Measurements from ENCODE around the gene CPSF3.

CPSF3 gene

GRCh38 chr2:9423100-9423921, at the start of gene CPSF3, which contains the start of gene ITGB1BP1:
Gene CPSF3 (plus strand): TSS chr2:9423654. CDS start chr2:9423774, 120 bp downstream.
Gene ITGB1BP1 (minus strand): TSS chr2:9423528. CDS start chr2:9418697, 4,831 bp downstream.
- DNase-seq: peak; percentile 93

DNA sequence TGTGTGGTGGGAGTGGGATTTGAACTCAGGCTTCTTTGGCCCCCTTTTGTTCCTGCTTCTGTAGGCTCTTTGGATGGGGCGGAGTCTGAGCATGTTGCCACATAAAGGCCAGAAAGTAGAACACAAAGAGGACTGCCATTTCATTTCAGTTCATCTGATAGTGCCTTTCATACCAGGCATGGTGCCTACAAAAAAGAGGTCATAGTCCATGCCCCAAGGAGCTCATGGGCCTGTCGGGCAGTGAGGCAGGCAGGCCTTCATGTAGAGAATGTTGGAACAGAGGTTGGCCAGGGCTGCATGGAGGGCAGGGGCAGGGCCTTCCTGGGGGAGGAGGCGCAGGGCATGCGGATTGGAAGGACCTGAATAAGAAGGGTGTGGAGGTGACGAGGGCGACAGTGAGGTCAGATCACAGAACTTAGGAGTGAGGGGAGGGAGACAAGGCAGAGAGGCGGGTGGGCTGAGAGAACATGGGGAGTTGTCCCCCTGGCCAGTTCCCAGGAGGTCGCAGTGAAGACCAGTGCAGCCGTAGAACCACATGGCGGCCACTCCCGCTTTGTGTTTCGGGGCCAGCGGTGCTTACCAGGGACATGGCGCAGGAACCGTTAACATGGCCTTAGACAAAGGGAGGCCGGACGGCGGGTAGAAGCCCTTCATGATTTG, 49.3 kb upstream of the CPSF3 start:
- no peak for DNase-seq

DNA sequence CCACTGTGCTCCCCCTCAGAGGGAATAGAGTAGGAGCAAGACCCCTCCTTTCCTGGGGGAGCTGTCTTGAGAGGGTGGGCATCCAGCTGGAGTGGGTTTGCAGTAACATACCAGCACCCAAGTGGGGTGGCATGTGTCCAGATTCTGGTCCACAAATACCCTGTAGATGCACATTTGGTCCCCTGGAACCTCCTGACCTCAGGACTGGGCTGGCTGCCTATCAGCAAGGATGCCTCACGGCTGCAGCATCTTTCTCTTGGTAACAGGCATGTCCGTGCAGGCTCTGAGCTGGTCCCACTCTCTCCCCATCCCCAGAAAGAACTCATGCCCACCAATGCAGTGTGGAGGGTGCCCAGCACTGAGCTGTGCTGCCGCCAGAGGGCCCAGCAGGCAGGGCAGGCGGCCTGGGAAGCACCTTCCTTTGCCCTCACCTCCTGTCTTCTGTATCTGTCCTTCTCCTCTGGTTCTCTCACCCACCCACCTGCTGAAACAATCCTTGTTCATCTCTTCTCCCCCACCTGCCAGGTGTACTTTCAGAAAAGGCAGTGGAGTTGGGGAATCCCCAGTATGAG, 47.5 kb upstream of the CPSF3 start:
- no peak for DNase-seq

DNA sequence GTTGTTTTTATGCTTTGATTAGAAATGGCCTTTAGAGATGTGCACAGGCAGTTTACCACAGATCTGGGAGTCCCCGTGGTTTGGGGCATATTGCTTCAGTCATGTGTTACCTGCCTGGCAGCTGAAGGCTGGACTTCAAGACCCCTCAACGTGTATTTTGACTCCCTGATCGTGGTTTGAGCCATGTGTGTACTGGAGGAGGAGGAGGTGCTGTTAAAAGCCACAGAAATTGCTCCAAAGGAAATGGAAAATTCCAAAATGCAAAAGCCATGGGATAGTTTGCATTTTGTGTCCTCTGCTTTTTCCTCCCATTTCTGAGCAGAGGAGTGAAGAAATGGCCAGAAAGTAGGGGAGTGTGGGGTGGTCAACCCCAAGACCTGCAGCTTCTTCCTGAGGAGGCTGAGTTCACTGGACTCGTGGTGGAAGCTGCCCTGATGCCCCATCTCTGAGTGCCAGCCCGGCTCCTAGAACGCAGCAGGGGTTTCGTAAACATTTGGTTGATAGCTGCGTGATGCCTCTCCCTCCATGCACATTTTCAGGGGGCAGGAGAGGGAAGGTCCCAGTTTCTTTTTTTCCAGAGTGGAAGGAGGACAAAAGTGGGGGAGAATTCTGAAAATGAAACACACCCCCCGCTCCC, 45.9 kb upstream of the CPSF3 start:
- DNase-seq: no peak

DNA sequence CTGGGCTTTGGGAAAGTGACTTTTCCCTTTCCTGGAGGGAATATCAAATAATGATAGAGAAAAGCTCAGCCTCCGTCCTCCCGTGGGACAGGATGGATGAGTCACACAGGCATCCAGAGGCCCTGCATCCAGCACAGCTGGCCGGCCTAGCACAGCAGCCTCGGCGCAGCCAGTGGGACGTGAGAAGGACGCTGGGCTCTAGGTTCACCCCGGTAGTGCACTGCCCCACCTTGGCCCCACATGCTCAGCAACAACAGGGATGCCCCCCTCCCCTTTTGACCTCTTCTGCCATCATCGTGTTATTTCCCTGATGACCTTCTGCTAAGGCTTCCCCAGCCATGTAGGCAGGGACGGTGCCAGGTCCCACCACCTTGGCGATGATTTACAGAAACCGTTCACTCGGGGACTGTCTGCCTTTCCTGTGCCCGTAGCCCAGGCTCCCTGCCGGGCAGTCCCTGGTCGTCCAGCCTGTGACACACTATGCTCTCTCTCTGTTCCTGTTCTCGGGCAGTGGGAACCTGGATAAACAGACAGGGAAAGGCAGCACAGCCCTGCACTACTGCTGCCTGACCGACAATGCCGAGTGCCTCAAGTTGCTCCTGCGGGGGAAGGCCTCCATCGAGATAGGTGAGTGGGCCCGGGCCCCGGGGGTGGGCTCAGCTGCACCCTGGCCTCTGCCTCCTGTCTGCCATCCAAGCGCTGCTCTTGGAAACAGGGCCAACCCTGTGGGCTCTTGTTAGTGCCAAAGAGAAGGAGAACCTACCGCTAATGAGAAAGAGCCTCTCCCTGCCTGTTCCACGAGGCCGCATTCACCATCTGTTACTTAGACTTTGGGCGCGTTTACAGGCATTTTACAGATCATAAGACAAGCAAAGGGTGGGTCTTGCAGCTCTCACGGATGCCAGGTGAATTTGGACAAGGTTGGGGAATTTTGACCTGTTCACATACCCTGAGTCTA, 44.7 kb upstream of the CPSF3 start:
- DNase-seq: no peak

DNA sequence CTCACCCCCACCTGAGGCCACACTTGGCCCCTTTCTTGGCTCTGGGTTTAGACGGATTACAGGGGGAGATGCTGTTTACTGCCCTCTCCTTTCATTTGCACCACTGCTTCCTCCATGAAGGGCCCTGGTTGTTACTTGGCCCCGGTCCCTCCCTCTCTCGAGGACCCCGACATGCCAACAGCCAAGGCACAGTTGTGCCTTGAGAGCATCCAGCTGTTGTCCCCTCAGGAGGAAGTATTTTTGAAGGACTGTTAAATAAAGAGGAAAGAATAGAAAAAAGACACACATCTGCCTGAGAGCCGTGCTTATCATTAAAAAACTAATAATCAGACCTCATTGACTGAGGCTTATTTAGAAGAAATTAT, 44.1 kb upstream of the CPSF3 start:
- DNase-seq: no peak

GRCh38 chr2:9380702-9381628, 42.5 kb upstream of the CPSF3 start:
- DNase-seq: no peak

DNA sequence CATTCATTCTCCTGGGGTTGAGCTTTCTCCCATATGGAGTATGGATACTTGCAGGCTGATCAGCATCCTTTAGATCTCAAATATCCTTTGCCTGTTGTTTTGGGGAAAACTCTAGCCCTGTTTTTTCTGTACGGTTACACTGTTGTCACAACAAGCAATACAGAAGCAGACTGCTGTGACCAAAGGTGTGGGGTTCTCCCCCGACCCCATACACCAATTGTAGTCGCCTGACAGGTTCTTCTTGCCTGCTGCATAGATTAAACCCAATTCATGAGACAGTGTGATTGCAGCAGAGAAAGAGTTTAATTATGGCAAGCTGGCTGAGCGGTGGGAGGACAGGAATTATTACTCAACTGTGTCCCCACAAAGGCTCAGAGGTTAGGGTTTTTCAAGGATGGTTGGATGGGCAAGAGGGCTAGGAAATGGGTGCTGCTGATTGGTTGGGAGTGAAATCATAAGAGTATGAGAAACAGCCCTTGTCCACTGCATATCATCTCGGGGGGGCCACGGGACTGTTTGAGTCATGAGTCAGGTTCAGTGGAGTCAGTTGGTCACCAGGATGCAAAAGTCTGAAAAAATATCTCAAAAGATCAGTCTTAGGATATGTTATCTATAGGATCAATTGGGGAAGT, 40.7 kb upstream of the CPSF3 start:
- DNase-seq: no peak

GRCh38 chr2:9384521-9384920, 38.9 kb upstream of the CPSF3 start:
- no peak for DNase-seq

GRCh38 chr2:9385841-9386240, 37.6 kb upstream of the CPSF3 start:
- no peak for DNase-seq

GRCh38 chr2:9388199-9388681, 35.2 kb upstream of the CPSF3 start:
- no peak for DNase-seq

GRCh38 chr2:9388950-9389911, 34.2 kb upstream of the CPSF3 start:
- no peak for DNase-seq

DNA sequence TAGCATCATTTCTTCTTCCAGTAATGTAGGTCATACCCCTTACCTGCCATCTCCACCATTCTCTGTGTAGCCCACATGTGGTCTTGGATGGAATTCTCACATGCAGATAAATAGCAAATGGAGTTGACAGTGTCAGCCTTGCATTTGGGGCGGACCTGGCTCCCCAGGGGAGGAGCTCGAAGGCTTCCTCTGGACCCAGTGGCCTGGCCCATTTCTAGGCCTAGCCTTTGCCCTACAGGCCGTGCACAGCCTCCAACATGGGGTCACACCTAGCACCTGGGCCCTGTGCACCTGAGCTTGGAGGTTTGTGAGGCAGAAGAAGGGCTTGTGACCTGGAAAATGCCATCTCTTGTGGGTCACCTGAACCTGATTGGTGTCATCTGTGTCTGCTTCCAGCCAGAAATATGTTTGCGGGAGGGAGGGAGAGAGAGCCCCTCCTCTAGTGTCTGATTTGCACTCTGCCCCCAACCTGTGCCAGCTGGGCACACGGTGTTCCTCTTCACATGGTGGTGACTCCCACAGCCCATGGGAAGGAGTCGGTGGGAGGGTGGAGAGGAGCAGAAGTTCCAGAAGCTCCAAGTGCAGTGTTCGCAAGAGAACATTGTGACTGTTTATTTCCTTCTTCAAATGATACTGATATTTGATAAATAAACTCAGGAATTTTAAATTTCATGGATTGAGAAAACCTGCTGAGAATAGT, 33.2 kb upstream of the CPSF3 start:
- no peak for DNase-seq

- DNase-seq: no peak
These were observed 32.5 kb upstream of the CPSF3 start for GRCh38 chr2:9390991-9391390.

DNA sequence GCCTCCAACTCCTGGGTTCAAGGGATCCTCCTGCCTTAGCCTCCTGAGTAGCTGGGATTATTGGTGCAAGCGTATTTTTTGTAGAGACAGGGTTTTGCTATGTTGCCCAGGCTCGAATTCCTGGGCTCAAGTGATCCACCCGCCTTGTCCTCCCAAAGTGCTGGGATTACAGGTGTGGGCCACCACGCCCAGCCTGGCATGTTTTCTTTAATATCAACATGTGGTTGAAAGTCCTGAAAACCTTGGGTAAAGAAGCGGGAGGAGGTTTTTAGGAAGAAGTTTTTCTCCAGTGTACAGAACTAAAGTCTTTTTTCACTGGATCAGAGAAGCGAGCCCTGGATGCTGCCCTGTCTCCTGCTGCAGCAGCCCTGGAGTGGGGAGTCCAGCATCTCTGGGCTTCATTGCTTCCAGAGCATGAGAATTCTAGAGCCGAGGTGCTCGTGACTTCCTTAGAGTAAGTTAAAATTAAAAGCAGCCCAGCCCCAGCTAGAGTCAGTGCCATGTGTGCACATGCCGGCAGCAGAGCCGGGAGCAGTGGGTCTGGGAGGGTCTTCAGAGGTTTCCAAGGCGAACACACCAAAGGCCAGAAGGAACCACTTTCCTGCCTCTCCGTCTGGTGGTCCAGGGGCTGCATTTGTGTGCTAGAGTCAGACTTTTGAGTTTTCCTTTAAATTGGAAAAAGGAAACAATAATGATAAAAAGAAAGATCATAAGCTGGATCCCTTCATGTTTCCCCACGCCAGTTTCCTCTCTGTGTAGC, 31.3 kb upstream of the CPSF3 start:
- DNase-seq: no peak

GRCh38 chr2:9392898-9393765, 30.3 kb upstream of the CPSF3 start:
- DNase-seq: no peak

DNA sequence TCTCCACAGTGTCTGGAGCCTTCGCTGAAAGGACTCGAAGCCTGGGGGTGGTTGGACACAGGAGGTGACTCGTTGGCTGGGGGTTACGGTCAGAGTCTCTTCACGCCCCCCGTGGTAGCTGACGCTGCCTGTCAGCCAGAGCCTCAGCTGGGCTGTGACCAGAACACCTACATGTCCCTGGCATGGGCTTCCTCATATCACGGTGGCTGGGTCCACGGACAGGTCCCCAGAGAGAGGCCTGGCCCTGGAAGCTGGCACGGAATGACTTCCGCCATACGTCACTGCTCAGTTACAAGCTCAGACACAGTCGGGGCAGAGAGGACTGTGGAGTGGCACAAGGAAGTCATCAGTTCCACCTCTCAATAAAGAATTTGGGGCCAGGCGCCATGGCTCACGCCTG, 28.6 kb upstream of the CPSF3 start:
- no peak for DNase-seq
